T47D (cell line): Measurements from ENCODE around the gene HMSD.
"Not testable (repeated sequence)": the region's sequence is repeated elsewhere in the genome, so short reads cannot be mapped to it uniquely, and the experiment has no call there.

Experiments used
- DNase-seq, 2 experiments: peaks; one replicate each; pipeline versions ENCODE4 v3.0.0 to v3.0.0-alpha.2; 2011 to 2012; ENCODE audit warnings: low read depth in 1 of 2, low spot score in 1 of 2
- JUND ChIP-seq: IDR thresholded peaks from 2 replicates; pipeline ENCODE4 v1.6.1; 2012; ENCODE audit warnings: low read depth
- in situ Hi-C: cut with HindIII; loops from 2 replicates; pipeline ENCODE4 v1.10.0; 2016; ENCODE audit warnings: low sequenced_read_pairs, low pct_unique_long_range_greater_than_20kb

Gene HMSD, protein sequence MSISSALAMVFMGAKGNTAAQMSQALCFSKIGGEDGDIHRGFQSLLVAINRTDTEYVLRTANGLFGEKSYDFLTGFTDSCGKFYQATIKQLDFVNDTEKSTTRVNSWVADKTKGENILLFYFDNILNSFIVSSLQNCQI

DNA sequence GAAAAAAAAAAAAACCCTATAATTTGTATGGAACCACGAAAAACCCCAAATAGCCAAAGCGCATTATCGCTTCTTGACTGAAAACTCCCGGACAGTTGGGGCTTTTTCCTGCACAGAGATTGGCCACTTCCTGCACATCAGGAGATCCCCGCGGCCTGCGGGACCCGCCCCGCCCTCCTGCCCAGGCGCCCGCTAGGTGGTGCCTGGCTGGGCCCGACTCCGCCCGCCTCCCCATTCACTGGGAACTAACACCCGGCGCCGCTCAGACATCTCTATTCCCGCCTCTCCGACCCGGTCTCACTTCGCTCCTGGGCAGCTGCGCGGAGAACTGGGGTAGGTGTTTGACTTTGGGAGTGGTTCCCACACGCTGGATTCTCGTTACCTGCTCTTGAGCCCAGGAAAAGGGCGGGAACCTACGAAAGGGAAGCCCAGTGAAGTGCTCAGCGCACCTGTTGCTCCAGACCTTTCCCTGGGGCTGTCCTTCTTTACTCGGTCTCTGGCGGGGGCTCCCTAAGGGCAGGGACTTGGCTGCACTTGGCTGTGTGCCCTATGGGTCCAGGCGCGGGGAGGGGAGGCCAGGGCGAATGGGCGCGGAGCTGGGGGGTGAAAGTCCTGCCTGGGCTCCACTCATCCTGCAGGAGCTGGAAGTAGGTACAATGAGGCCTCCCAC lies at the start of gene HMSD:
Gene HMSD (plus strand): TSS at position 234 of the 670 bp plus-strand sequence. CDS start 4,155 bp downstream, outside the sequence.
- in situ Hi-C loops, result no loop called here
- DNase-seq, result peak; percentile 15 to 37
- TF ChIP-seq JUND, result no peak

DNA sequence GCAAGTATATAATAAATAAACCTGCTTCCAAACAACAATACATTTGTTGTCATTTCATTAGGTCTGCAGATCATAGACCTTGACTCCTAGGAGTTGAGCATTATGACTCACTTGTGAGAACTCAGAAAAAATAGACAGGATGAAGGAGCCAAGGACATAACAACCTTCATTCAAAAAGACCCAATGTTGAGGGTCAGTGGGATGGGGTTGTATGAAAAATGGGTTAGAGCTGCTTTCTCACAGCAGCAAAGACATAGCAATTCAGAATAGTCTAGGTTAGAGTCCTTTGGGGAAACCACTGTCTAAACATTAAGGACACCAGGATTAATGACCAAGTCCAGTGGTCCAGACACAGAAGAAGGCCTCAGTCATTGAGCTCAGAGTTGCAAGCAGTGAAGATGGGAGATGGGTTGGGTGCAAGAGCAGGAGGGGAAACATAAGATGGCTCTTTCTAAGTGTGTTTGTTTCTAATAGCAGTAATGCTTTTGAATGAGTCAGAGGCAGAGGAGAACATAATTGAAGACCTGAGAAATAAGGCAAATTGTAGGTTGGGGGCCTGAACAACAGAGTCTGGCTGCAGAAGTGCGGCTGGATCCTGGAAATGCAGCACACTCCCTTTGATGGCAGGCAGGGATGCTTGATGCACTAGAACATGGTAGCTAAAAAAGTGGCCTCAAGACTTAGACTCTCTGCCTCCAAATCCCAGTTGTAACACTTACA lies 45.1 kb upstream of the HMSD start:
- TF ChIP-seq JUND, result no peak
- no peak for DNase-seq
- in situ Hi-C loops, result no loop called here

DNA sequence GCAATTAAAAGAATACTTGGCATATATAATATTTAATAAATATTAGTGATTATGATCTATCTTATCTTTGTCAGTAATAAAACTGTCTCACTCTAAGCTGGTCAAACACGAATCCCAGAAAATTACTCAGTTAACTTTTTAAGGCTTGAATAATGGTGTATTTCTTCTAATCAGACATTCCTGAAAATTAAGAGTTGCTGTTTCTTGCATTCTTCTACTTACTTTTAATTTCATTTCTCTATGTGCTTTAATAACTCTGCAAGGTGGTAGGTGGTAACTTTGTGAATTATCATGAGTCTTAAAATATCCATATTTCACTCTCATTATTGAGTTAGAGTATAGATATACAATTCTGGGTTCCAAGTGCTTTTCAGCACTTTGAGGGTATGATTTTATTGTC lies 44.4 kb upstream of the HMSD start:
- no peak for DNase-seq
- in situ Hi-C loops, result no loop called here
- TF ChIP-seq JUND, result no peak

DNA sequence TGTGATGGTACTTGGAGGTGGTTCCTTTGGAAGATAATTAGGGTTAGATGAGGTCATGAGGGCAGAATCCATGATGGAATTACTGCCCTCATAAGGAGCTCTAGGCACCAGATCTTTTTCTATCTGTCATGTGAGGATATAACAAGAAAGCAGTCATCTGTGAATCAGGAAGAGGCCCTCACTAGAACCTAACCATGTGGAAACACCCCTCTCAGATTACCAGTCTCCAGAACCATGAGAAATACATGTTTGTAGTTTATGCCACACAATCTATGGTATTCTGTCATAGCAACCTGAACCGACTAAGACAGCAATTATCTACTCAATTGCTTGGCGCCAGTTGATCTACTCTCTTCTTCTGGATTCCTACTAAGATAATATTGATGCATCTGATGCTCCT lies 43.7 kb upstream of the HMSD start:
- in situ Hi-C loops, result no loop called here
- DNase-seq, result no peak
- no peak for TF ChIP-seq JUND

DNA sequence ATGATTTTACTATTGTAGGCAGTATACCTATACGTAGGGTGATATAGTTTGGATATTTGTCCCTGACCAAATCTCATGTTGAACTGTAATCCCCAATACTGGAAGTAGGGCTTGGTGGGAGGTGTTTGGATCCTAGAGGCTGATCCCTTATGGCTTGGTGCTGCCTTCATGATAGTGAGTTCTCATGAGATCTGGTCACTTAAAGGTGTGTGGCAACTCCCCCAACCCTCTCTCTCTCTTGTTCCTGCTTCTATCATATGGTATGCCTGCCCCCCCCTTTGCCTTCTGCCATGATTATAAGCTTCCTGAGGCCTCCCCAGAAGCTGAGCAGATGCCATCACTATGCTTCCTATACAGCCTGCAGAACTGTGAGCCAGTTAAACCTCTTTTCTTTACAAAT lies 43.0 kb upstream of the HMSD start:
- no peak for DNase-seq
- in situ Hi-C loops, result no loop called here
- no peak for TF ChIP-seq JUND

DNA sequence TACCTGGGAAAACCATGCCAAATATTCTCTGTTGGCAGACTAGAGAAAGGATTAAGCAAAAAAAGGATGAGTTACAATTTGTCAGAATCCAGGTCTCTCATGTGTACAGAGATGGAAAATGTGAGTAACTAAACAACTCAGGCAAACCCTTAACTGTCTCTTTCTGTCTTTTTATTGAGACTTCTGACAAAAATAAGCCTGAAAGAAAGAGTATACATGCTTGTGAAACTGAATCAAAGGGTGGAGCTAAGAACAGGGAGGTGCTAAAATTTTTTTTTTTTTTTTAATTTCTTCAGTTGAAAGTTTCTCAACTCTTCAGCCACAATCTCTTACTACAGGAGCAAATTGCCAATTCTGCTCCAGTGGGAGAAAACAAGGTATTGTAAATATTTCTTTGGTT lies 41.4 kb upstream of the HMSD start, which contains the start of gene SERPINB10:
Gene SERPINB10 (plus strand): TSS at position 295 of the 400 bp plus-strand sequence. CDS start 7,553 bp downstream, outside the sequence.
- no peak for DNase-seq
- in situ Hi-C loops, result no loop called here

DNA sequence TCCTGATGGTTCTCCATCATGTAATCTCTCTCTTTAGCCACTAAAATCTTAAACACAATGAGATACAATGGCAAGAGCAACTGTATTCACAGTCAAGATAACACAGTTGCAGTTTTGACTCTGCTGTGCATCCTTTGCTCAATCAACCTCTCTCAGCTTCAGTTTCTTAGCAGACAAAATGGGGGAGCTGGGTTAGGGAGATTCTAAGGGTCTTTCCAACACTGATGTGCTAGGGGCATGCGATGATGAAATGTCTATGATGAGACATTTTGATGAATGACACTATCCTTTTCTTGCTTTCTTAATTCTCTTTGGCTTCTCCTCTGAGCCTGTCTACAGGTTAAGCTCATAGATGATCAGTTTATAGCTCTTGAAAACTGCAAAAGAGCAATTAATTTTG lies 40.2 kb upstream of the HMSD start:
- in situ Hi-C loops, result no loop called here
- TF ChIP-seq JUND, result no peak
- DNase-seq, result no peak

More for the DNA sequence above, 41.4 kb upstream of the HMSD start, which contains the start of gene SERPINB10:
- no peak for TF ChIP-seq JUND

DNA sequence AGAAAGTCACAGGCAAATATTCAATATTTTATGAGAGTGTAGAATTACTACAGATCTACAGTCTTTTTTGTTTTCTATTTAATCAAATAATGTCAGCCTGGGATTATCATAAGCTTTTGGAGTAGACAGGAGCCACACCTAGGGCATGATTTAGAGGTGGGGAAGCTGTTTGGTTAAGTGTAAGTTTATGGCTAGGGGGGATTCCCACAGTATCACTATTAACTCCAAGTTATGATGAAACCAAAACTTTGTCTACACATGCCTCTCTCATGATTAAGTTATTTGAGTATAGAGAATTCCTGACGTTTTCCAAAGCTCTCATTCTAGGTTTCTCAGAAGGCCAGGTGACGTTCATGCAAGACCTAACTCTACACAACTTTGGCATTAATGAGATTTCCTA lies 39.2 kb upstream of the HMSD start:
- no peak for DNase-seq
- in situ Hi-C loops, result no loop called here
- no peak for TF ChIP-seq JUND

DNA sequence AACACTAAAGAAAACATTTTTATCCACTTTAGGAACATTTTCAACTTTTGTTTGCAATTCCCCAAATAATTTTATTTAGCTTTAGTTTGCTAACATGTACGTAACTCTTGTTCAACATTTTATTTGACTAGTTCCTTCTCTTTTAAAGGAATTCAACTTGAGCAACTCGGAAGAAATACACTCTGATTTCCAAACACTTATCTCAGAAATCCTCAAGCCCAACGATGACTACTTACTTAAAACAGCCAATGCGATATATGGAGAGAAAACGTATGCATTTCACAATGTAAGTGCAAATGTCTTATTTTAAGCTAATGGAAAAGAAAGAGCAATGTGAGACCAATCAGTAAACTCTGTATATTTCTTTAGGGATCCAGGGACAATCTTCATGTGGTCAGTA lies 31.3 kb upstream of the HMSD start:
- in situ Hi-C loops, result no loop called here
- no peak for TF ChIP-seq JUND
- no peak for DNase-seq

DNA sequence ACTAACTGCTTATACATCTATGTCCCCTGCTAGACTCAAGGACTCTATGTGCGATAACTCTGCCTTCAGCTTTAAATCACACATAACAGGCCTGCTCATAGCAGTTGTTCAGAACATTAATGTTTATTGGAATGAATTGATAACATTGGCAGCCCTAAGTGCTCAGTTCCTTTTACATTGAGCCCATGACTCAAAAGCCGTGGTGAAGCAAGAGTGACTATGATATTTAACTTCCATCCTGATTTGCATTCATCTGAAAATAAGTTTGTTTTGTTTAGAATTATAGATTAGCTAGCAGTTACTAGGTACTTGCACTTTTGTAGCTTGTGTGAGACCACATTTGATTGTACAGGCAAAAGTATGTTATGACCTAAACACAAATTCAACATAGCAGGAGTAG lies 27.1 kb upstream of the HMSD start:
- in situ Hi-C loops, result no loop called here
- DNase-seq, result no peak

DNA sequence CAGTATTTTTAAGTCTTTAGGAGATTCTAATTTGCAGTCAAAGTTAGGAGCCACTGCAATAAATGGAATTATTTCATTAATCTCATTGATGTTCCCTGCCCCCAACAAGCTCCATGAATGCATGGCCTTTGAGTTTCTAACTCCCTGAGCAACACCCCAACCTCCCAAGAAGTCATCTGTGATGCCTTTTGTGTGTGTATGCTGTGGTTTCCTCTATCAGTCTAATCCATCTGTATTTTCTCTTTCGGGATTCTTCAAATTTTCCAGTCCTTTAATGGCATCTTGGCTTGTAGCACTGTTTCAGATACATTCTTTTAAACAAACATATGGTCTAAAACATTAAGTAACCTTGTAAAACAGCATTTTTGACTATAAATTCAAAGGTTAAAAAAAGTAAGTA lies 24.6 kb upstream of the HMSD start:
- in situ Hi-C loops, result no loop called here

More for the DNA sequence above, 27.1 kb upstream of the HMSD start:
- TF ChIP-seq JUND, result no peak

DNA sequence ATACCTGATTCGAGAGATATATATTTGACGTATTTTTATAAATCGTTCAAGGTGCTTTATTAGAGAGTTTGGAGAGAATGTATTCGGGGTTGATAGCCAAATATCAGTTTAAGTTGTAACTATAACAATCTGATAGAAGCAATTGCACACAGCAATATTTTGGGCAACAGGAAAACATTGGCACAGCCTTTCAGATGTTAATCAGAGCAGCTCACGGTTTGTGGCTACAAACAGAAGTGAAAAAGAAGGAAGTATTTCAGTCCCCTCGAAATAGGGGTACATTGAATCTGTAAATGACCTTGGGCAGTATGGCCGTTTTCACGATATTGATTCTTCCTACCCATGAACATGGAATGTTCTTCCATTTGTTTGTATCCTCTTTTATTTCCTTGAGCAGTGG lies 20.8 kb upstream of the HMSD start:
- TF ChIP-seq JUND, result no peak
- in situ Hi-C loops, result no loop called here
- no peak for DNase-seq

More for the DNA sequence above, 24.6 kb upstream of the HMSD start:
- DNase-seq, result no peak
- TF ChIP-seq JUND, result no peak

DNA sequence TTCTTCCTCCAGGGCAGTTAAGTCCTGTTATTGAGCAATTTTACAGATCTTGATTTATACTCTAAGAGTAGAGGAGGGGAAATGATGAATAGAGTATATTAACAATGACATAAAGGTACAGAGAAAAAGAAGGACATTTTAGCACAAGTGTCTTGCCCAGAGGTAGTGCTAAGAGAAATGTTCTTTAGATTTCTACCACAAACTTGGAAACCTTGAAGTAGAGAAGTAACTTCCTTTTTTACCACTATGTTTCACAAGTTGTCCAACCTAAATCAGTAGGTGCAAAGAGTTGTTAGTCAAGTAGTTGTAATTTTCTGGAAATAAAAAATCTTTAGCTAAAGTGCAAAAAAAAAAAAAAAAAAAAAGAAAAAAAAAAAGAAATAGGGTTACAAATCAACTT lies 19.7 kb upstream of the HMSD start:
- DNase-seq, in situ Hi-C loops: not testable (repeated sequence)
